ENCODE data around the gene ATP8A1.

The ATP8A1 gene

GRCh38 chr4:42483426-42484379, 173.2 kb downstream of the ATP8A1 start:
- Histone ChIP-seq H3K9ac (no peak overlapping the region), H2AFZ (no peak overlapping the region), H3K36me3 (ENCODE audit: control insufficient read depth, insufficient read depth, low read length) (no peaks in the 10 kb centered on the region), H3K4me1 (no peaks in the 10 kb centered on the region), H3K27ac (no peak overlapping the region), H3K27me3 (ENCODE audit: control insufficient read depth, insufficient read depth, low read length) (no peaks in the 10 kb centered on the region), H3K4me3 (ENCODE audit: low read depth, low read length) (no peak overlapping the region), H3K79me2 (no peaks in the 10 kb centered on the region), H3K9me3 (ENCODE audit: control insufficient read depth, low read length) (no peaks in the 10 kb centered on the region), H3K4me2 (ENCODE audit: low read length) (no peak overlapping the region)
- no peak for TF ChIP-seq CTCF (IDR thresholded peaks at IDR 0.05)

- Histone ChIP-seq H3K27ac (no peak overlapping the region), H2AFZ (no peak overlapping the region)
Measured at GRCh38 chr4:42482516-42483327, 174.2 kb downstream of the ATP8A1 start.

GRCh38 chr4:42480717-42481116, 176.2 kb downstream of the ATP8A1 start:
- no peak for TF ChIP-seq CTCF (IDR thresholded peaks at IDR 0.05)
- Histone ChIP-seq H3K4me3 (ENCODE audit: low read depth, low read length) (no peak overlapping the region), H3K27ac (no peak overlapping the region), H2AFZ (no peak overlapping the region), H3K27me3 (ENCODE audit: control insufficient read depth, insufficient read depth, low read length) (no peaks in the 10 kb centered on the region), H3K79me2 (no peaks in the 10 kb centered on the region), H3K9me3 (ENCODE audit: control insufficient read depth, low read length) (no peaks in the 10 kb centered on the region), H3K4me2 (ENCODE audit: low read length) (no peak overlapping the region), H3K36me3 (ENCODE audit: control insufficient read depth, insufficient read depth, low read length) (no peaks in the 10 kb centered on the region), H3K9ac (no peak overlapping the region), H3K4me1 (no peaks in the 10 kb centered on the region)

More at GRCh38 chr4:42482516-42483327, 174.2 kb downstream of the ATP8A1 start:
- Histone ChIP-seq H3K4me2 (ENCODE audit: low read length) (no peak overlapping the region), H3K9ac (no peak overlapping the region), H3K36me3 (ENCODE audit: control insufficient read depth, insufficient read depth, low read length) (no peaks in the 10 kb centered on the region), H3K9me3 (ENCODE audit: control insufficient read depth, low read length) (no peaks in the 10 kb centered on the region), H3K79me2 (no peaks in the 10 kb centered on the region), H3K4me1 (no peaks in the 10 kb centered on the region), H3K27me3 (ENCODE audit: control insufficient read depth, insufficient read depth, low read length) (no peaks in the 10 kb centered on the region), H3K4me3 (ENCODE audit: low read depth, low read length) (no peak overlapping the region)
- TF ChIP-seq CTCF (IDR thresholded peaks at IDR 0.05): no peak

GRCh38 chr4:42480281-42480680, 176.6 kb downstream of the ATP8A1 start:
- Histone ChIP-seq H3K79me2 (no peaks in the 10 kb centered on the region), H3K27ac (no peak overlapping the region), H3K4me1 (no peaks in the 10 kb centered on the region), H3K9ac (no peak overlapping the region), H3K36me3 (ENCODE audit: control insufficient read depth, insufficient read depth, low read length) (no peaks in the 10 kb centered on the region), H3K9me3 (ENCODE audit: control insufficient read depth, low read length) (no peaks in the 10 kb centered on the region), H3K27me3 (ENCODE audit: control insufficient read depth, insufficient read depth, low read length) (no peaks in the 10 kb centered on the region), H2AFZ (no peak overlapping the region), H3K4me3 (ENCODE audit: low read depth, low read length) (no peak overlapping the region), H3K4me2 (ENCODE audit: low read length) (no peak overlapping the region)
- no peak for TF ChIP-seq CTCF (IDR thresholded peaks at IDR 0.05)

All from parathyroid adenoma (tissue), 2 donors.